Islet precursor cell (in vitro differentiated cells): Measurements from ENCODE around the gene MESD.
A peak's percentile ranks its signal among the peaks of the same experiment; 100 is the strongest.
"Not testable (repeated sequence)": the region's sequence is repeated elsewhere in the genome, so short reads cannot be mapped to it uniquely, and the experiment has no call there.

Experiments used
- DNase-seq: peaks from one replicate; pipeline ENCODE4 v3.0.0-alpha.2; 2018

MESD gene

DNA sequence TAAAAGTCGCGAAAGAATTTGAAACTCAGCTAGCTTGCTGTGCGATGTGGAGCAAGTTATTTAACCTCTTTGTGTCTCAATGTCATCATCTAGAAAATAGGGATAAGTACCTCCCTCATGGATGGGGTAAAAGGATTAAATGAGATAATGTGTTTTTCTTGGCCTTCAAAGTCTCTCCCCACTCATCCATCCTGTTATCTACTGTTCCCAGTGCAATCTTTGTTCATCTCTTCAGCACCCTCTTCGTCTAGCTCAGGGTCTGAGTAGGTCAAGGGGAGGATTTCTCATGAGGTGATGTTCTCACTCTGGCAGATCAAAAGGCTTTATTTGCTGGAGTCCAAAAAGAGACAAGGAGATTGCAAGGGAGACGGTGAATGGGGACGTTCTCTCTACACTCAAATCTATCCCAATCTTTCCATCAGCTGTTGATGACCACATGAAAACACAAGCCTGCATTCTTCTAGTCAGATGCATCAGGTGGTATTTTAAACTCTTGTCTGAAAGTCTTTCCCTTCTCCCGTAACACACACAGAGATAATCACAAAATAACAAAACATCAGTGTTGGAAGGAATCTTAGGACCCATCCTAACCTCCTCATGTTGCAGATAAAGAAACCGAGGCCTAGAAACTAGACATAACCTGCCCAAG, 1.3 kb downstream of the MESD start:
- DNase-seq, result no peak

DNA sequence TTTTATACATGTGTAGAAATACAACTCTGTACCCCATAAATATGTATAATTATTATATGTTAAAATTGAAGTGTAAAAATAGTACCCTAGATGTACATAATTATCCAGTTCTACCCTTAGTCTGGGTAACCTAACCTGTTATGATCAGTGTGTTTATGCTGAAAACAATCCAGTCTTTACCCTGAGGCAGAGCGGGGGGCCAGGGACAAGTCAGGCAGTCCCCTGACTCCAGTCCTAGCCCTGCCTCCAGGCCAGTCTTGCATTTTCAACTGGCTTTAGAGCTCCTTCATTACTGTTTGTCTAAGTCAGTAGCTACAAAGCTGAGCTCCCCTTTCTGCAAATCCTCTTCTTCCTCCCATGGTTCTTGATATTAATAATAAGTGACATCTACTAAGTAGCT, 3.1 kb downstream of the MESD start:
- peak; percentile 73 for DNase-seq

DNA sequence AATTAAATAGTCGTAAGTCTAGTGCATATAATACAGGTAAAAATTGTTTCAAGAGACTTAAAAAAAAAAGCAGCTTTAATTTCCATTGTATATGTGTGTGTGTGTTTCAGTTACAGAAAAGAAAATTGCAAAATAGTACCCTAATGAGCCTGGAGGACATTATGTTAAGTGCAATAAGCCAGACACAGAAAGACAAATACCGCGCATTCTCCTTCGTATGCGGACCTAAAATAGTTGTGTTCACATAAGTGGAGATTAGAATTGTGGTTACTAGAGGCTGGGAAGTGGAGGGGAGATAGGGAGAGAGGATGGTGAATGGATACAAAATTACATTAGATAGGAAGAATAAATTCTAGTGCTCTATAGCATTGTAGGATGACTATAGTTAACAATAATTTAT, 3.6 kb downstream of the MESD start:
- DNase-seq, result no peak

DNA sequence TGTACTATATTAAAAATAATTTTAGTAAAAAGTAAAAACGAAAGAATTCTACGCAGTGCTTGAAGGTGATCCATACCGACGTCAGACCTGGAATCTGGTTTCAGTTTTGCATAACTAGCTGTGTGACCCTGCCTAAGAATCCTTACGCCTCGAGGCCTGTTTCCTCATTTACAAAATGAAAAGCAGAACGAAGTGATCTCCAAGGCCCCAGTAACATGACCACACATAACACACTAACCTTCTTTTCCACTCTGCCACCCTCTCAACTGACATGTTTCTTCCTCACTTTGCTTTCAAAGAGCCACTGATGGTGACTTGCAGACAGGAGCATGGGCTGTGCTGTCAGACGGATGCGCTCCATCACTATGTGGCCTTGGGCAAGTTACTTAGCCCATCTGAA, 4.8 kb downstream of the MESD start:
- DNase-seq, result peak; percentile 78

DNA sequence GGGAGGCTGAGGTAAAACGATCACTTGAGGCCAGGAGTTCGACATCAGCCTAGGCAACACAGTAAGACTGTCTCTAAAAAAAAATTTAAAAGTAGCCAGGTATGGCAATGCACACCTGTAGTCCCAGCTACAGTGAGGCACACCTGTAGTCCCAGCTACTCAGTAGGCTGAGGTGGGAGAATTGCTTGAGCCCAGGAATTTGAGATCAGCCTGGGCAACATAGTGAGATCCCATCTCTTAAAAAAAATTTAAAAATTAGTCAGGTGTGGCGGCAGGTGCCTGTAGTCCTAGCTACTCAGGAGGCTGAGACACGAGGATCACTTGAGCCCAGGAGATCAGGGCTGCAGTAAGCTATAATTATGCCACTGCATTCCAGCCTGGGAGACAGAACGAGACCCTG, 6.8 kb downstream of the MESD start:
- no peak for DNase-seq

DNA sequence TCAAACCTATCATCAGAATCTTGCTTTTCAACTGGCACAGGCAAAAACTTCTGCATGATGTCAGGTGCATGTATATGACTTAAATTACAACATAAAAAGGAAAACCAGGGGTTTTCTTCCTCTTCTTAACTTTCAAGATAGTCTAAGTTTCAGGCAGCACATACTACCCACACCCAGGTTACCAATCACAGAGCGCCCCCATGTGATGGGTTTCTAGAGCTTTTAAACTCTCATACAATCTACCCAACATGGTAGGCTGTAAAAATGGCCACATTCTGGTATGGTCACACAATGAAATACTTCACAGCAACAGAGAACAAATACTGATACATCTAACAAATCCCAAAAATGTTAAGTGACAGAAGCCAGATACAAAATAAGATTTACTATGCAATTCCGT, 7.4 kb downstream of the MESD start:
- no peak for DNase-seq

DNA sequence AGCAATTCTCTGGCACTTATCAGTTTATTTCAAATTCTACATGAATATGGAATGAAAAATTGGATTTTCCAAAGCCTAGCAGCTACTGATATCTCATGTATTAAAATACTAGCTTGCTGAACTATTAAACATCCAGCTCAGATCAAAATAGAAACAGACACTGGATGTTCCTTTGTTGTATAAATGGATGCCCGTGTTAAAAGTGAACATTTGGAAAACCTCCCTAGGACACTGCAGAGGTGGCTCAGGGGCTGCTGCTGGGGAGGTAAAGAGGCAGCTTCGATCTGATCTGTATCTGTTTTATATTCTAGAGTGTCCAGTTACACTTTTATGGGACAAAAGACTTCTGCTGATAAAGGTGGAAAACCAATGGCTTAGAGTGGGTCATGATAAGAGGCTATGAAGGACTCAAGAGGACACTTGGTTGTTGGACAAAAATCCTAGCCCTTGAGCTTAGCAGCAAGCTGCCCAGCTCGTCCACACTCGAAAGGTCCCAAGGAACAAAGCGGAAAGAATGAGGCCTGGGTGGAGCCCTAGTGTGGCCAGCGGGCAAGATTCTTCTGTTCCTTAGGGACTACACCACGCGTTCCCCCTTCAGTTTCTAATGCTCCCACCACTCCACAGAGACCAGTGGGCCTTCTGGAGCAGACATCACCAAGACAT, 9.9 kb downstream of the MESD start:
- DNase-seq, result no peak

DNA sequence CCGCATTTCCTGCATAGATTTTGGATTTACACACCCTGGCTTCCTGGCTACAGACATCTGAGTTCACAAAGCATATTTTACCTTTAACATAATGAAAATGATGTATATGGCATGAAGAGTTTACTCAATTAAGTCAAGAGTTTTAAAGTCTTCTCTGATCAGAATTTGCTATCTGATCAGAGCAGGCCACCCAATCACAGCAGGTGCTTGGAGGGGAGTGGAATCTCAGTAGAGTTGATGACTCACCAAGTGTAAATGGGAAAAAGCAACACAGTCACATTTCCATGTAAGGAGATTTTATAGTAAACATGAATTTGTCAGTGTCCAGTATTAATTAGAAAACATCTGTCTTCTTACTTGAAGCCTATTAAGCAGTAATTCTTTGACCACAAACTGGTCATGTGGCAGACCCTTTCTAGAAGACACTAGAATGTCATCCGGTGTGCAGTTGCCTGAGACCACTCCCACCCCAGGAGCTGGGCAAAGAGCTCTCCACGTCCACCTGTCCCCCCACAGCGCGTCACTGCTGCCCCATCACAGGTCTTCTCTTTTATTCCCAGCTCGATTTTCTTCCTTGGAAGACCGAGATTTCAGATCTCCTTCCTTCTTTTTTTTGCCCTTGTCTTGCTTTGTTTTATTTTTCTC, 10.8 kb downstream of the MESD start:
- DNase-seq, result no peak

DNA sequence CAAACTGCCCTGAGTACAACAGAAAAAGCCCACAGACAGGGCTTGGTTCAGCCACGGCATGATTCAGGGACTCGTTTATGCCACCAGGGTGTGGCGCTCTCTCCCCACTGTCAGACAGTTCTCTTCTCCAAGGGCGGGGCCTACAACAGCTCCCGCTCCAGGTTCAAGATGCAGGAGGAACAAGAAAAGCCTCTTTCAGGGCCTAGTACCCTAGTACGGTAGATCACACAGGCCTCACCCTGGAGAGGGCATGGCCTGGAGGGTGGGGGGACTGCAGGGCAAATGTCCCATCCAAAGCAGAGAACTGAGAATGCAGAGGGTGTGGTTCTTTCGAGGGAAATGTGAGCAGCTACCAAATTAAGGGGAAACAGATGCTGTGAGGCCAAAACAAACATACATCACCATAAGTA, 12.0 kb downstream of the MESD start:
- peak; percentile 88 for DNase-seq

DNA sequence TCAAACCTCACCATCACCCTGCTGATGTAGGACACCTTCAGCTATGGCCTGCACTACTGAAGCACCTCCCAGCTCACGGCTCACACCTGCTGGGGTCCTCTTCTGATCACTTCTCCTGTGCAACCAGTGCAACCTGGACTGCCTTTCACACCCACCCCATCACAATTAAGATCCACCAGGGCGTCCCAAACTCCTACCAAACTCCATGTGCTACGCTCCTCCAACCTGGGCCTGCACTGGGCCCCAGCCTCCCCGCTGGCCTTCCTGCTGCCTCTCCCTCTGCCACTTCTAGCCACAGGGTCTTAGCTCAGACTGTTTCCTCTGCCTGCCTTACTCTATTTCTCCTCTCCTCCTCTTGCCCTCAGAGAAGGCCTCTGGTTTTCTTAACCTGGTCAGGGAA, 12.8 kb downstream of the MESD start:
- no peak for DNase-seq

DNA sequence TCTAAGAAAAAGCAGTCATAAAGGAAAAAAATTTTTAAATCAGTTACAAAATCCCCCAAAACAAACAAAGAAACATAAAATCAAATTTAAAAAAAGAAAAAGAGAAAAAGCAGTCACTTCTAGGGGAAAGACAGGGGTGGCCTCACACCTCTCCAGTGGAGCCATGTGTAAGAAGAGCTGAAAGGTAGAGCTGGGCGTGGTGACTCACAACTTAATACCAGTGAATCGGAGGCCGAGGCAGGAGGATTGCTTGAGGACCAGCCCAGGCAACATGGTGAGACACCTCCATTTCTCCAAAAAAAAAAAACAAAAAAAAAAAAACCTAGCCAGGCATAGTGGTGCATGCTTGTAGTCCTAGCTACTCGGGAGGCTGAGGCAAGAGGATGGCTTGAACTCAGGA, 14.7 kb downstream of the MESD start:
- DNase-seq, result no peak

DNA sequence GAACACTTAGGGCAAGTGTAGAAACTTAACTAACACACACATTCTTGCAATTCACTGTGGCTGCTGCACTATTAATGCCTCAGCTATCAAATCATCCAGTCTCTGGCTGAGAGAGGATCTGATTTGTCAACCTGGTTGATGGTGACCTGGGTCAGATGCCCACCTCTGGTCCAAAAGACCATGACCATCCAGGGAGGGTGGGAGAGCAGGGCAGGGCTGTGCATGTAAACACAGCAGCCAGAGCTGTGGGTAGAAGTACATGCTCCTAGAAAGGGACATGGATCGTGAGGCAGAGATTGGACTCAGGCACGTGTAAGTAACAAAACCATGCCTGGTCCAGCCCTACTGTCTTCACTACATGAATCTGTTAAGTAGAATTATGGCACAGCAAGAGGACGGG, 17.3 kb downstream of the MESD start:
- DNase-seq, result no peak

DNA sequence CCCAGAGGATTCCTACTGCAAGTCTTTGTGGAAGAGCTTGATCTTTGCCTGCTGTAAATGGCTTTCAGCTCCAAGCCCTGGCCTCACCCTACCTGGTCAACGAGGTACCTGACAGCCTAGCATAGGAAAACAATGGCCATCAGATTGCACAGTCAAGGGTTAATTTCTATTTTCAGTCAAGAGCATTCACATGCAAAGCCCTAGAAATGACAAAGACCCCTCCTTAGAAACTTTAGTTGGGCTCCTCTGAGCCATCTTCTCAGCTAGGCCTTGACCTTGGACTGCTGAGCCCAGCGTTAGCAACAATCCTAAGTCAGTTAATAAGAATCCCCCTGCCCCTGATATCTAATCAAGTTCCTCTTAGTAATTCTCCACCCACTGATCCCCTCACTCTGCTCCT, 18.5 kb downstream of the MESD start:
- DNase-seq, result no peak

DNA sequence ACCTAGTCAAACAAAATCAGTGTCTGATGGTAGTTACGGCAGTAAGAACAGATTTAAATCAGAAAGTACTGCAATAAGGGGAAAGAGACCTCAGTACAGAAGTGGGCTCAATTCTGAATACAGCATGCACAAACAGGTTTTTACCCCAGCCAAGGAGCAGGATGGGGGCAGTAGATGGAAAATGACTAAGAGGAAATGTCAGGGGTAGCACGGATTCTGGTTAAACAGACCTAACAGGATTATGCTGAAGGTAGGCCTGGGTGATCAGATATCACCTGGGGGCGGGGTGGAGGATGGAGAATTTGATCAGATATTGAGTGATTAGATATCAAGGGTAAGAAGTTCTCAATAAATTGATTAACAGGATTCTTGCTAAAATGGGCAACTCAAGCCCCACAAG, 19.0 kb downstream of the MESD start:
- DNase-seq, result no peak

DNA sequence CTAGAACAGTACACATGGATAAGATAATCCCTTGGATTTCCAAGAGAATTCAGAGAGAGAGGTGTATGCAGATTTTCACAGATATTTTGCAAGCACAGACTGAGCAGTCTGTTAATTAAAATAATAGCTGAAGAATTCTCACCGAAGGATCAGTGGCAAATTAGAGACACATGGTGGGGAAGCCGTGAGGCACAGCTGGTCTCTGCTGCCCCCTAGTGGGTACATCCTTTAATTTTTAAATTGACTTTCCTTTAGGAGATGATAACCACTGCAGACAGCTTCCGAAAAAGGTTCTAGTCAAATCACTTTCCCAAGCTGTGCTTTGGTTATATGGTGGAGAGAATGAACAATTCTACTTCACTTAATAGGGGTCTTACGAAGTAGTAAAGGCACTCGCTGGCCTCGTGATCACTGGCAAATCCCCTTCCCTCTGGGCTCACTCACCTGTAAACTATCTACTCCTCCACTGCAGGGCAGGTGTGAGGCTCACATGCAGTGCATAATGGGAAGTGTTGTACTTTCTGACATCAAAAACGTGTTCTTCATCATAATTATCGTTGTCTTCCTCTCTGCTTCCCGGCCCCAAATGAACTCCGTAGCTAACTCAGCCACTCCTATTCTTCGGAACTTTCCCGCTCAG, 19.5 kb downstream of the MESD start:
- DNase-seq, result no peak

DNA sequence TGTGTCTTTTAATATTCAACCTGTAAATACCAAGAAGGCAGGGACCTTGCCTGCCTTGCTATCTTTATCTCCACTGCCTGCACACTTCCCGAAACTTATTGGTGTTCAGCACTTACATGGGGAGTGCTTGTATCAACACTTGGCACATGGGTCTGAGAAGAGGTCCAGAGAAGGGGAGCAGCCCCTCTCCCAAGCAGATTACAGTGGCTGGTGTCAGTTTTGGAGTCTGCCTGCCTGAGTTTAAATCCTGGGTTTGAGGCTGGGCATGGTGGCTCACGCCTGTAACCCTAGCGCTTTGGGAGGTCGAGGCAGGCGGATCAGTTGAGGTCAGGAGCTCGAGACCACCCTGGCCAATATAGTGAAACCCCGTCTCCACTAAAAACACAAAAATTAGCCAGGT, 20.3 kb downstream of the MESD start:
- no peak for DNase-seq

DNA sequence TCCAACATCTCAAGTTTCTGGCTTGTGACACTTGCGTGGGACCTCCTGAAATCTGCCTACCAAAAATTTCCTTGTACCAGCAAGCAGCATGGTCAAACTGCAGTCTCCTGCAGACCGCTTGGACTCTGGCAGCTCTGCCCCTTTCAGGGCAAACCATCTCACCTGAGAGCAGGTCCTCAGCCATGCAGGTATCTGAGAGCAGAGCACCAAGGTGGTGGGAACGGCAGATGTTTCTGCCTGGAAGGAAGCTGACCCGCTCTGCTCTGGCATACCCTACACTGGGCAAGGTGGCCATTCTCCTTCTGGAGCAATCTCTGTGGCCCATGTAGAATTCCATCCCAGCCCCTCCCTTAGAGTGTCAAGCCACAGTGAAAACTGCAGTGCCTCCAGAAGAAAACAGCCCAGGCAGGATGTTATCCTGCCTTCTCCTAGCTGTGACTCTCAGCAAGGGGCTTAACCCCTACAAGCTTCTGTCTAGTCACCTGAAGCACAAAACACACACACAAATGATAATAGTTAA, 21.6 kb downstream of the MESD start:
- no peak for DNase-seq

DNA sequence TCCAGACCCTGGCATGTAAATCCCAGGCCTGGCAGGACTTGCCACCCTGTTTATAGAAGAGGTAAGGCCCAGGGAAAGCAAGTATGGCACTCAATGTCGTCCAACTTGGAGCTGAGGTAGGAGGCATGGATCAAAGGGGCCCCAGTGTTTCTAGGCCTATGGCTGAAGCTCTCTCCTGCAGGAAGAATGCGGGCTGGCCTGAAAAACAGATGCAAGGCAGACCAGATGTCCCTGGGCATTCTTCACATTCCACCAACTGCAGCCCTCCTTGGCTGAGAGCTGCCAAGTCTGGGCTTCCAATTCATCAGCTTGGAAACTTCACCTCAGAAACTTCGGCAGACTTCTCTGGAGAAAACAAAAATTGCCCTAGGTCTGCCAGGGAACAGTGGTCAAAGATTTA, 22.2 kb downstream of the MESD start:
- DNase-seq, result peak; percentile 97

DNA sequence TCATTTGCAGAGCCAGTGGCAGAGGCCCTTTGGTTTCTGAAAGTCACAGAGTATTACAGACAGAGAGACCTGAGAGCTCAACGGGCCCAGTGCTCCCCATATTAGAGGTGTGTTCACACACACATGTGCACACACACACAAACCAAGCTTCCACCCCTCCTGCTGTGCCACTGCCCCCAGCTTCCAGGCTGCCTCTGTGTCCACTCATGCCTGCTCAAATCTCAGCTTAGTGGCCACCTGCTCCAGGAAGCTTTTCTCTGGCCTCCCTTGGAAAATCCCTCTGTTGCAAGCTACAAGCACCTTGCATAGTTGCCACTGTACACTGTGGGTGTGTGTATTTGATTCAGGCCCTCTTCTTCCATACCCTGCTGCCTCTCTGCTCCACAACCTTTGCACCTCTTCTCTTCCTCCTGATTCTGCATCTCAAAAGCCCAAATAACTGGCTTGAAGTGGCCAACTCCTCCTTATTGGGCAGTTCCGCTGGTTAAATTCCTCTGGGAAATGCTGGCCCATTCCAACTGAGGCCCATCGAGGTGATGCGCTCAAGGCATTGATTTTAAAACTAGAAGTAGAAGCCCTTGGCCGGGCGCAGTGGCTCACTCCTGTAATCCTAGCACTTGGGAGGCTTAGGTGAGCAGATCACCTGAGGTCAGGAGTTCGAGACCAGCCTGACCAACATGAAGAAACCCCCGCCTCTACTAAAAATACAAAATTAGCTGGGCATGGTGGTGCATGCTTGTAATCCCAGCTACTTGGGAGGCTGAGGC, 23.0 kb downstream of the MESD start:
- no peak for DNase-seq

DNA sequence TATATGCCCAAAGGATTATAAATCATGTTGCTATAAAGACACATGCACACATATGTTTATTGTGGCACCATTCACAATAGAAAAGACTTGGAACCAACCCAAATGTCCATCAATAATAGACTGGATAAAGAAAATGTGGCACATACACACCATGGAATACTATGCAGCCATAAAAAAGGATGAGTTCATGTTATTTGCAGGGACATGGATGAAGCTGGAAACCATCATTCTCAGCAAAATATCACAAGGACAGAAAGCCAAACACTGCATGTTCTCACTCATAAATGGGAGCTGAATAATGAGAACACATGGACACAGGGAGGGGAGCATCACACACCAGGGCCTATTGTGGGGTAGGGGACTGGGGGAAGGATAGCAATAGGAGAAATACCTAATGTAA, 24.2 kb downstream of the MESD start:
- DNase-seq, result not testable (repeated sequence)

DNA sequence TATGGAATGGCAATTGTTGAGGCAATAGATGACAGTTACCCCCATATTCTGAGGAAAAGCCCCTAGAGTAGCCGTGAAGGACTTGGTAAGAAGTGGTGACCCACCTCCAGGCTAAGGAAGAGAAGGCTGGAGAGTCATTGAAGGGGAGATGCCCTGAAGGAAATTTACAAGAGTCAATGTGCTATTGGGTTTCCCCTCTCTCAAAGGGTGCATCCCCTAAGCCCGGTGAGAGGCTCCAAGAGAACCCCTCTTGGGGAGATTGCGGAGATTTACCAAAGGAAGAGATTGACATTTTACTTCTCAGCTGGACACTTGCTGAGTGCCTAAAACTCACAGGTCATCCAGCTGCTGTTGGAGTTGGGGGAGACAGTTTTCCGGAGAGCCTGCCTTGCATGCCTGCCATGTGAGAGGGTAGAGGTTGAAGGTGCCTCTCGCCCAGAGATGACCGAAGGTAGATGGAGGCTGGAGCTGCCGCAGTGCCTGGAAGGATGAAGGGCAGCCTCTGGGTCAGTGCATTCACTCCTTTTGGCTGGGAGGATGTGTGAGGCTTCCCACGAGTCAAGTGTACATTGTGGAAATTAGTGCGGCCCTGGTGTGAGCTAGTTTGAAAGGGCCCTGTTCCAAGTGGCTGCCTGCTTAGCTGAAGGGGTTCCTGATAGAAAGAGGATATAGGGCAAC, 30.7 kb downstream of the MESD start:
- DNase-seq, result no peak

DNA sequence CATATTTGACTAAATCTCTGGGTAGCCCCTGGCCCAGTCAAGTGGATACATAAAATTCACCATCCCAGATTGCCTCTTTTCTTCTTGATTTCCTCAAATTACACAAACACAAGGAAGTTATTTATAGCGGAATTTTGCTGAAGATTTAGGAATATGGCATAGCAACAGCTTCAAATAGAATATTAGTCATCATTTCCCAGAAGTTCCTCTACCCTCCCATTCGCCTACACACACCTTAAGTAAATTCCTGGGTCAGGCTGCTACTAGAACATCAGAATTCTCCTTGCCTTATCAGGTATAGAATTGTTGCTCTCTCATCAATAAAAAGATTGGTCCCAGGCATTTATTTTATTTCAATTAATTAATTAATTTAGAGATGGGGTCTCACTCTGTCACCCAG, 31.6 kb downstream of the MESD start:
- DNase-seq, result no peak

DNA sequence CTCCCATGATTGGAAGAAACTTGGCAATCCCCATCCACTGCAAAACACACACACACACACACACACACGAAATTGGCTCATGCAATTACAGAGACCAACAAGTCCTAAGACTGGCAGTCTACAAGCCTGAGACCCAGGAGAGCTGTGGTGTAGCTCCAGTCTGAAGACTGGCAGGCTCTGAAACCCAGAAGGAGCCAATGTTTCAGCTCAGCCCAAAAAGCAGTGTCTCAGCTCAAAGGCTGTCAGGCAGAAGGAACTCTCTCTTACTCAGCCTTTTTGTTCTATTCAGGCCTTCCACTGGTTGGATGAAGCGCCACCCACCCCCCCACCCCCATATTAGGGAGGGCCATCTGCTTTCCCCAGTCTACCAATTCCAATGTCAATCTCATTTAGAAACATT, 32.1 kb downstream of the MESD start:
- DNase-seq, result no peak
